ENCODE data around the gene ZNF266. TPM values are rescaled to one million over a fixed set of nuclear protein-coding genes. Genes with fewer than 3 reads are reported as not detected.

The ZNF266 gene
- total RNA-seq, 4 donors from 2014 or later: 19.6 to 41.6 (median 23.5) TPM

DNA sequence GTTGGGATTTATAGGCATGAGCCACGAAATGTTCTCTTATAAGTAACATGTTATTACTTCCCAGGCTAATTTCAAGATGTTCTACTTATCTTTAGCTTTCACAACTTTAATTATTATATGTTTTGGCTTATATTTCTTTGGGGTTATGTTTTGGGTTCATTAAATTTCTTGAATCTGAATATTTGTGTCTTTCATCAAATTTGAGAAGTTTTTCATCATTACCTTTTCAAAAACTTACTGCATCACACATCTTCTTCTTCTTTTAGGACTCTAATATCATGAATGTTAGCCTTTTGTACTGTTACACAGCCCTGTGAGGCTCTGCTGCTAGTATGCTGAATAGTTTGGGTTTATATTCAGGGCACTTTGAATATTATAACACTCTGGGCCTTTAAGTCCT is 9.7 kb upstream of the ZNF266 start:
- TF ChIP-seq, protein P1, sequence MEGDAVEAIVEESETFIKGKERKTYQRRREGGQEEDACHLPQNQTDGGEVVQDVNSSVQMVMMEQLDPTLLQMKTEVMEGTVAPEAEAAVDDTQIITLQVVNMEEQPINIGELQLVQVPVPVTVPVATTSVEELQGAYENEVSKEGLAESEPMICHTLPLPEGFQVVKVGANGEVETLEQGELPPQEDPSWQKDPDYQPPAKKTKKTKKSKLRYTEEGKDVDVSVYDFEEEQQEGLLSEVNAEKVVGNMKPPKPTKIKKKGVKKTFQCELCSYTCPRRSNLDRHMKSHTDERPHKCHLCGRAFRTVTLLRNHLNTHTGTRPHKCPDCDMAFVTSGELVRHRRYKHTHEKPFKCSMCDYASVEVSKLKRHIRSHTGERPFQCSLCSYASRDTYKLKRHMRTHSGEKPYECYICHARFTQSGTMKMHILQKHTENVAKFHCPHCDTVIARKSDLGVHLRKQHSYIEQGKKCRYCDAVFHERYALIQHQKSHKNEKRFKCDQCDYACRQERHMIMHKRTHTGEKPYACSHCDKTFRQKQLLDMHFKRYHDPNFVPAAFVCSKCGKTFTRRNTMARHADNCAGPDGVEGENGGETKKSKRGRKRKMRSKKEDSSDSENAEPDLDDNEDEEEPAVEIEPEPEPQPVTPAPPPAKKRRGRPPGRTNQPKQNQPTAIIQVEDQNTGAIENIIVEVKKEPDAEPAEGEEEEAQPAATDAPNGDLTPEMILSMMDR (IDR thresholded peaks at IDR 0.05; ENCODE audit: low read depth): no peak

GRCh38 chr19:9436358-9436757 is 985 bp upstream of the ZNF266 start:
- TF ChIP-seq, protein P1 (IDR thresholded peaks at IDR 0.05; ENCODE audit: low read depth): no peak

DNA sequence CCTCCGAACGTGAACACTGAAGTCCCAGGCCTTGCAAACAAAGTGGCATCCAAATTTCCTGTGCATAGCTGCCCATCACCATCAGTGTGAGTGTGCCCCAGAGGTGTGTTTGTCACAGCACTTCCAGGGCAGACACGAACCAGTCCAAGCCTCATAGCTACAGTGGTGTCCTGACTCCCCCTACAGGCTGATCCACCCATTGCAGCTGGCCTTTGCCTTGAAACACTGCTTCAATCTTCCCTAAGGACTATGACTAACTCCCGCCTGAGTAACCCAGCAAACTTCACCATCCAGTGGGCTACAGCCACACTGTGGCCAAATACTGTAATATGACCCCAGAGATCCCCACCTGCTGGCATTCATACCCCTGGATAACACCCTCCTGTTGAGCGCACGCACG is 3.9 kb downstream of the ZNF266 start:
- TF ChIP-seq, protein P1 (IDR thresholded peaks at IDR 0.05; ENCODE audit: low read depth): no peak

DNA sequence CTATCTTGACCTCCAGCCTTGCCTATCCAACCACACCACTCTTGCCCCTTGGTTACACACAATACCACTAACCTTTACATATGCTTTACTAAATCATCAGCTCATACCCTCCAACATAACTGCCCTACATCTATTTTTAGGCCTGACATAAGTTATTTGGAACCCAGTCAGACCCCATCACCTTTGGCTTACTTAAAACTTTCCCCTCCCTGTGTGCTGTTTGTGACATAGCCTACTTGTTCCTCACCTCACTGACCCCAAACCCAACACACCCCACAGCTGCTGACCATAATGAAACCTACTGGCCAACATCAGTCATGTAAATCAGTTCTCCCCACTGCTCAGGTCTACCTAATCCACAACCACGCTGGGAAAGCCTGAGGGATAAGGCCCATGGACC is 4.9 kb downstream of the ZNF266 start:
- TF ChIP-seq, protein P1 (IDR thresholded peaks at IDR 0.05; ENCODE audit: low read depth): no peak

- TF ChIP-seq, protein P1 (IDR thresholded peaks at IDR 0.05; ENCODE audit: low read depth): no peak
Observed at GRCh38 chr19:9427941-9428340, 7.4 kb downstream of the ZNF266 start.

GRCh38 chr19:9413240-9413954 is 22.0 kb downstream of the ZNF266 start:
- TF ChIP-seq, protein P1 (IDR thresholded peaks at IDR 0.05; ENCODE audit: low read depth): no peak

GRCh38 chr19:9407827-9408226 is 27.5 kb downstream of the ZNF266 start:
- TF ChIP-seq, protein P1 (IDR thresholded peaks at IDR 0.05; ENCODE audit: low read depth): no peak

Data from subcutaneous adipose tissue (tissue), 4 donors.